GM12865 (cell line): Measurements from ENCODE around the gene PTP4A2.

Experiments used
- DNase-seq: peaks from one replicate; pipeline ENCODE4 v3.0.0; 2010; ENCODE audit warnings: low read depth
- H3K4me3 ChIP-seq: 2 replicates; pipeline ENCODE4 v1.5.1; 2011; ENCODE audit warnings: mild to moderate bottlenecking, low read depth, low read length, control low read depth
- TF ChIP-seq, protein P1 (sequence below): IDR thresholded peaks from 2 replicates; pipeline ENCODE4 v1.5.1; 2011; ENCODE audit warnings: low read length, control low read depth, low read depth, inconsistent platforms; ENCODE audit not compliant: insufficient read depth; ENCODE audit errors: missing control alignments

PTP4A2 gene

DNA sequence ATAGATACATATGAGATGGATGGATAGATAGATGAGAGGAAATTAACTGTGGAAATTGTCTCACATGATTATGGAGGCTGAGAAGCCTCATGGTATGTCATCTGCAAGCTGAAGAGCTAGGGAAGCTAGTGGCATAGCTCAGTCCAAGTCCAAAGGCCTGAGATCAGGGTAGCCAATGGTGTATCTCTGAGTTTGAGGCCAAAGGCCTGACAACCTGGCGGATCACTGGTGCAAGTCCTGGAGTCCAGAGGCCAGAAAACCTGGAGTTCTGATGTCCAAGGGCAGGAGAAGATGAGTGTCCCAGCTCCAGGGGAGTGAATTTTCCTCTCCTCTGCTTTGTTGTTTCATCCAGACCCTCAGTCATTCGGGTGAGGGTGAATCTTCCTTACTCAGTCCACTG lies 78.4 kb downstream of the PTP4A2 start:
- TF ChIP-seq, protein P1, sequence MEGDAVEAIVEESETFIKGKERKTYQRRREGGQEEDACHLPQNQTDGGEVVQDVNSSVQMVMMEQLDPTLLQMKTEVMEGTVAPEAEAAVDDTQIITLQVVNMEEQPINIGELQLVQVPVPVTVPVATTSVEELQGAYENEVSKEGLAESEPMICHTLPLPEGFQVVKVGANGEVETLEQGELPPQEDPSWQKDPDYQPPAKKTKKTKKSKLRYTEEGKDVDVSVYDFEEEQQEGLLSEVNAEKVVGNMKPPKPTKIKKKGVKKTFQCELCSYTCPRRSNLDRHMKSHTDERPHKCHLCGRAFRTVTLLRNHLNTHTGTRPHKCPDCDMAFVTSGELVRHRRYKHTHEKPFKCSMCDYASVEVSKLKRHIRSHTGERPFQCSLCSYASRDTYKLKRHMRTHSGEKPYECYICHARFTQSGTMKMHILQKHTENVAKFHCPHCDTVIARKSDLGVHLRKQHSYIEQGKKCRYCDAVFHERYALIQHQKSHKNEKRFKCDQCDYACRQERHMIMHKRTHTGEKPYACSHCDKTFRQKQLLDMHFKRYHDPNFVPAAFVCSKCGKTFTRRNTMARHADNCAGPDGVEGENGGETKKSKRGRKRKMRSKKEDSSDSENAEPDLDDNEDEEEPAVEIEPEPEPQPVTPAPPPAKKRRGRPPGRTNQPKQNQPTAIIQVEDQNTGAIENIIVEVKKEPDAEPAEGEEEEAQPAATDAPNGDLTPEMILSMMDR: no peak
- no peak for DNase-seq
- H3K4me3 ChIP-seq: no peak overlapping the region

DNA sequence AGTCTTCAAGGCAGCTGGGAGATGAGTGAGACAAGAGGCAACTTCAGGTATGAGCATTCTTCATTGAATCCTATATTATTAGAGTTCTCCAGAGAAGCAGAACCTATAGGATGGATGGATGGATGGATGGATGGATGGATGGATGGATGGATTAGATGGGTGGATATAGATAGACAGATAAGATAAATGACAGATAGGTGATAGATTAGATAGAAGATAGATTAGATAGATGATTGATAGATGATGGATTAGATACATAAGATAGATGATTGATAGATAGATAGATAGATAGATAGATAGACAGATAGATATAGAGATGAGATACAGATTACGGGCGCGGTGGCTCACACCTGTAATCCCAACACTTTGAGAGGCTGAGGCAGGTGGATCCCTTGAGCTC lies 79.1 kb downstream of the PTP4A2 start:
- no peak overlapping the region for H3K4me3 ChIP-seq
- DNase-seq: no peak
- TF ChIP-seq, protein P1: no peak

DNA sequence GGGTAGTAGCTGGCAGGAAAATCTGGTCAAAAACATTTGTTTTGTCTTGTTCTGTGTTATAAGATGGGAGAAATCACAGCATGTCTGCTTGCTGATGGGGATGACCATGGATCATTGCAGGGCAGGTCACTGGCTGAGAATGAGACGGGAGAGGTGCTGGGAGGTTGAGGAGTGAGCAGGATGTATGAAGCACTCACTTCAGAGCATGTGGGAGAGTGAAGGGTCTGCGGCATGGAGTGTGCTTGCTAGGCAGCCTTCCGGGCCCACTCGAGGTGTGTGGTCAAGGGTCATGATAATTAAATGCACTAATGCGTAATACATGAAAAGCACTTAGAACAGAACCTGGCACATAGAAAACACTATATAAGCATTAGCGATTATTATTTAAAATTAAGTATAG lies 80.3 kb downstream of the PTP4A2 start:
- TF ChIP-seq, protein P1: no peak
- no peak for DNase-seq
- H3K4me3 ChIP-seq: no peak overlapping the region
